Activated CD4-positive, alpha-beta T cell treated with anti-CD3 and anti-CD28 coated beads for 36 hours (primary cell): Measurements from ENCODE around the gene PPDPF. TPM values are rescaled to one million over a fixed set of nuclear protein-coding genes. Genes with fewer than 3 reads are reported as not detected.

Experiments used
- ATAC-seq: fragments of 200-7000 bp; cut with Tn5 transposase; one replicate; pipeline ENCODE4 v1.10.0; 2021; ENCODE audit warnings: mild to moderate bottlenecking, moderate library complexity
- CTCF ChIA-PET: fragments of 350-600 bp; sonication (Branson Sonifier 250); formaldehyde crosslinking; loops from one replicate; lab custom pipeline; 2021; ENCODE audit warnings: antibody characterized with exemption; lab: Charles Lee
- POLR2A ChIA-PET: fragments of 350-600 bp; sonication (Branson Sonifier 250); formaldehyde crosslinking; loops from one replicate; lab custom pipeline; 2021; ENCODE audit warnings: antibody characterized with exemption, inconsistent platforms; lab: Charles Lee
- DNase-seq: peaks from one replicate; pipeline ENCODE4 v3.0.0-alpha.2; 2020
- H3K27ac Mint-ChIP-seq: one replicate; pipeline ENCODE4 v1.8.0; 2021; ENCODE audit warnings: mixed read lengths
- H3K27me3 Mint-ChIP-seq: one replicate; pipeline ENCODE4 v1.8.0; 2021; ENCODE audit warnings: mixed read lengths
- H3K36me3 Mint-ChIP-seq: one replicate; pipeline ENCODE4 v1.8.0; 2021; ENCODE audit warnings: low read depth, mixed read lengths
- H3K4me1 Mint-ChIP-seq: one replicate; pipeline ENCODE4 v1.8.0; 2021; ENCODE audit warnings: mixed read lengths
- H3K4me3 Mint-ChIP-seq: one replicate; pipeline ENCODE4 v1.8.0; 2021; ENCODE audit warnings: mild to moderate bottlenecking, moderate library complexity, mixed read lengths
- H3K9me3 Mint-ChIP-seq: one replicate; pipeline ENCODE4 v1.8.0; 2021; ENCODE audit warnings: low read depth, mixed read lengths
- intact Hi-C, 2 experiments: fragments of 100-400 bp; cut with DNase I in 1 of 2; cut with micrococcal nuclease in 1 of 2; formaldehyde crosslinking; loops; one replicate each; pipeline versions ENCODE4 v1.14.2 to v1.15.1; 2022 to 2024; cut with DNase I, micrococcal nuclease
- total RNA-seq, 2 experiments: library from RNA; stranded (reverse); gene quantifications; one replicate each; pipeline ENCODE4 v1.2.3, GENCODE V29; 2021

Gene PPDPF
- total RNA-seq, 2 experiments from 2014 or later: 119 to 133 TPM

- Mint-ChIP-seq H3K27ac (no peak overlapping the region), H3K4me3 (no peak overlapping the region), H3K36me3 (no peaks in the 10 kb centered on the region), H3K27me3 (no peaks in the 10 kb centered on the region), H3K4me1 (peaks cover 11% of the 10 kb centered on the region), H3K9me3 (no peaks in the 10 kb centered on the region)
- intact Hi-C loops: no loop called here
- CTCF ChIA-PET: no interaction called here
- DNase-seq (no peak), ATAC-seq (no peak)
- POLR2A ChIA-PET: no interaction called here
Observed at GRCh38 chr20:63548542-63548941, 28.0 kb downstream of the PPDPF start.

- DNase-seq (no peak), ATAC-seq (no peak)
- ChIA-PET CTCF (no interaction called here), POLR2A (no interaction called here)
- no peaks in the 10 kb centered on the region for H3K9me3 Mint-ChIP-seq
- intact Hi-C loops: no loop called here
- no peak overlapping the region for H3K27ac Mint-ChIP-seq
- H3K36me3 Mint-ChIP-seq: no peaks in the 10 kb centered on the region
- no peaks in the 10 kb centered on the region for H3K27me3 Mint-ChIP-seq
- H3K4me1 Mint-ChIP-seq: peaks cover 11% of the 10 kb centered on the region
- no peak overlapping the region for H3K4me3 Mint-ChIP-seq
Observed at GRCh38 chr20:63549019-63549418, 28.5 kb downstream of the PPDPF start.

- Mint-ChIP-seq H3K4me1 (peaks cover 11% of the 10 kb centered on the region), H3K27ac (no peak overlapping the region), H3K9me3 (no peaks in the 10 kb centered on the region), H3K27me3 (no peaks in the 10 kb centered on the region), H3K36me3 (no peaks in the 10 kb centered on the region), H3K4me3 (no peak overlapping the region)
- intact Hi-C loops: no loop called here
- ChIA-PET CTCF (no interaction called here), POLR2A (interaction anchor here (0.5 kb wide), 1 partner anchor 96 kb away, joined by 3 read pairs; no protein-coding TSS in a partner anchor)
- no peak for ATAC-seq
- DNase-seq: no peak
Observed at GRCh38 chr20:63549679-63550282, 29.2 kb downstream of the PPDPF start.

GRCh38 chr20:63551068-63551467 lies 30.5 kb downstream of the PPDPF start:
- ChIA-PET CTCF (interaction anchor here (0.8 to 1.0 kb wide), 2 partner anchors 13 to 31 kb away, joined by 3 read pairs; no protein-coding TSS in a partner anchor), POLR2A (no interaction called here)
- intact Hi-C loops: no loop called here
- Mint-ChIP-seq H3K4me1 (peaks cover 11% of the 10 kb centered on the region), H3K27me3 (no peaks in the 10 kb centered on the region), H3K36me3 (no peaks in the 10 kb centered on the region), H3K27ac (no peak overlapping the region), H3K9me3 (no peaks in the 10 kb centered on the region), H3K4me3 (no peak overlapping the region)
- DNase-seq (no peak), ATAC-seq (no peak)

GRCh38 chr20:63552481-63553249 lies 32.1 kb downstream of the PPDPF start:
- H3K36me3 Mint-ChIP-seq: no peaks in the 10 kb centered on the region
- intact Hi-C loops: loop anchor here (1.0 to 2.0 kb wide), 12 partner anchors 14 to 428 kb away; partner anchors contain the start of genes ARFGAP1 (in 1 of the 2), DNAJC5 (in 1 of the 2), PPDPF (in 1 of the 2) and PTK6 (in 1 of the 2)
- ATAC-seq (peak; percentile 19), DNase-seq (peak; percentile 54)
- ChIA-PET POLR2A (interaction anchor here (0.7 to 1.1 kb wide), 3 partner anchors 31 to 89 kb away, joined by 5 to 10 read pairs (median 6); no protein-coding TSS in a partner anchor), CTCF (interaction anchor here (0.6 to 1.3 kb wide), 2 partner anchors 15 to 510 kb away, joined by 3 read pairs; no protein-coding TSS in a partner anchor)
- no peak overlapping the region for H3K4me3 Mint-ChIP-seq
- peak overlapping the region; percentile 45 for H3K27ac Mint-ChIP-seq
- H3K27me3 Mint-ChIP-seq: no peaks in the 10 kb centered on the region
- H3K4me1 Mint-ChIP-seq: peaks cover 11% of the 10 kb centered on the region
- H3K9me3 Mint-ChIP-seq: no peaks in the 10 kb centered on the region

- intact Hi-C loops: loop anchor here (1.0 to 2.0 kb wide), 12 partner anchors 15 to 427 kb away; partner anchors contain the start of genes ARFGAP1 (in 1 of the 2), DNAJC5 (in 1 of the 2), PPDPF (in 1 of the 2) and PTK6 (in 1 of the 2)
- Mint-ChIP-seq H3K4me1 (peaks cover 11% of the 10 kb centered on the region), H3K27me3 (no peaks in the 10 kb centered on the region), H3K4me3 (no peak overlapping the region), H3K9me3 (no peaks in the 10 kb centered on the region), H3K27ac (no peak overlapping the region), H3K36me3 (no peaks in the 10 kb centered on the region)
- peak; percentile 95 for DNase-seq
- ChIA-PET CTCF (interaction anchor here (0.6 to 1.3 kb wide), 2 partner anchors 15 to 509 kb away, joined by 3 read pairs; no protein-coding TSS in a partner anchor), POLR2A (interaction anchor here (0.7 to 1.1 kb wide), 3 partner anchors 31 to 88 kb away, joined by 5 to 10 read pairs (median 6); no protein-coding TSS in a partner anchor)
- peak; percentile 88 for ATAC-seq
Observed at GRCh38 chr20:63553251-63553932, 32.8 kb downstream of the PPDPF start.

GRCh38 chr20:63553933-63554290 lies 33.3 kb downstream of the PPDPF start, which contains the start of gene FNDC11:
Gene FNDC11, plus strand, starts transcription at chr20:63554159. Its CDS starts 1,505 bp downstream, at chr20:63555664.
- Mint-ChIP-seq H3K4me1 (peaks cover 11% of the 10 kb centered on the region), H3K9me3 (no peaks in the 10 kb centered on the region), H3K27me3 (no peaks in the 10 kb centered on the region), H3K27ac (peak within 1 kb of the TSS; percentile 45), H3K4me3 (peak within 1 kb of the TSS; percentile 36), H3K36me3 (no peaks in the 10 kb centered on the region)
- peak; percentile 62 for DNase-seq
- ChIA-PET POLR2A (no interaction called here), CTCF (interaction anchor here (2.1 kb wide), 1 partner anchor 16 kb away, joined by 9 read pairs; the partner anchor contains the start of gene PTK6)
- ATAC-seq: peak; percentile 4
- intact Hi-C loops: loop anchor here (1.0 to 2.0 kb wide), 12 partner anchors 16 to 426 kb away; partner anchors contain the start of genes ARFGAP1 (in 1 of the 2), DNAJC5 (in 1 of the 2), PPDPF (in 1 of the 2) and PTK6 (in 1 of the 2)

GRCh38 chr20:63554361-63555278 lies 34.1 kb downstream of the PPDPF start:
- Mint-ChIP-seq H3K4me3 (peak overlapping the region; percentile 36), H3K4me1 (peaks cover 9% of the 10 kb centered on the region), H3K9me3 (no peaks in the 10 kb centered on the region), H3K27ac (no peak overlapping the region), H3K36me3 (no peaks in the 10 kb centered on the region), H3K27me3 (no peaks in the 10 kb centered on the region)
- no peak for DNase-seq
- POLR2A ChIA-PET: no interaction called here
- CTCF ChIA-PET: interaction anchor here (1.1 to 2.1 kb wide), 3 partner anchors 13 to 77 kb away, joined by 3 to 9 read pairs (median 6); partner anchors contain the start of gene PTK6
- ATAC-seq: no peak
- intact Hi-C loops: no loop called here

GRCh38 chr20:63555661-63556381 lies 35.3 kb downstream of the PPDPF start:
- DNase-seq (no peak), ATAC-seq (no peak)
- peaks cover 9% of the 10 kb centered on the region for H3K4me1 Mint-ChIP-seq
- no peaks in the 10 kb centered on the region for H3K9me3 Mint-ChIP-seq
- ChIA-PET POLR2A (no interaction called here), CTCF (interaction anchor here (1.1 to 2.1 kb wide), 3 partner anchors 12 to 76 kb away, joined by 3 to 9 read pairs (median 6); partner anchors contain the start of gene PTK6)
- no peak overlapping the region for H3K4me3 Mint-ChIP-seq
- H3K27me3 Mint-ChIP-seq: no peaks in the 10 kb centered on the region
- intact Hi-C loops: no loop called here
- peaks cover 3% of the 10 kb centered on the region for H3K36me3 Mint-ChIP-seq
- no peak overlapping the region for H3K27ac Mint-ChIP-seq
